C4-2B (cell line): ENCODE results near the gene USF1.

Experiments
- ZFX ChIP-seq: fragments of 450-650 bp; IDR thresholded peaks from 2 replicates; pipeline ENCODE4 v1.6.1; 2017
- TF ChIP-seq, protein P1 (sequence below): fragments of 450-650 bp; conservative IDR thresholded peaks from 2 replicates; pipeline ENCODE4 v1.5.1; 2017; ENCODE audit warnings: mild to moderate bottlenecking

DNA sequence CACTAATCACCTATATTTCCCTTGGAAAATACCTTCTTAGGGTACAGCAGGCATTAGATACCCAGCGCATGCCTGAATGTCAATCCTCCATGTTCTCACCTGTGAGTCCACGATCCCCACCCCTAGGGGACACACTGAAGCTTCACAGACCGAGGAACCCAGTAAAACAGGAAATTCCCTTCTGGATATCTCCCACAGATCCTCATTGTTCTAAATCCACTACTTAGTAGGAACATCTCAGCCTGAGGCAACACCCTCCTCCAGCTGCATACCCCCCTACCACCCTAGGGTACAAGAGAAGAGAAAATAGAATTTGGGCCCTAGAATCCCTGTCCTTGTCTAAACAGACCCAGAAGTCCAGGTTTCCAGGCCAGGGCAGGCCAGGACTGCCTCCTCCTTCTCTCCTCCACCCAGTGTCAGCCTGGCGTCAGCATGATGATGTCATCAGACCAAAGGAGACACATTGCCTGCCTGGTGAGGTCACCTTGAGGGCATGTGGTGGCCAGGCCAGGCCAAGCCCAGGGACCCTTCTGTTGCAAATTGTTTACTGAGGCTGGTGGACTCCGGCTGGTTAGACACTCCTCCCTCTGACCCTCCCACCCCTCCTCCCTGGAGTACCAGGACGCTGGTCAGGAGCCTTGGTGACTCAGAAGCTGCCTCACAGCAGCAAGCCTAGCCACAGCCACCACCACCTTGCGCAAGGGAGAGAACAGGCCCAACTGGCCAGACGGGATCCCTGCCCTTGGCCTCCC is 37.4 kb upstream of the USF1 start:
- TF ChIP-seq, protein P1, sequence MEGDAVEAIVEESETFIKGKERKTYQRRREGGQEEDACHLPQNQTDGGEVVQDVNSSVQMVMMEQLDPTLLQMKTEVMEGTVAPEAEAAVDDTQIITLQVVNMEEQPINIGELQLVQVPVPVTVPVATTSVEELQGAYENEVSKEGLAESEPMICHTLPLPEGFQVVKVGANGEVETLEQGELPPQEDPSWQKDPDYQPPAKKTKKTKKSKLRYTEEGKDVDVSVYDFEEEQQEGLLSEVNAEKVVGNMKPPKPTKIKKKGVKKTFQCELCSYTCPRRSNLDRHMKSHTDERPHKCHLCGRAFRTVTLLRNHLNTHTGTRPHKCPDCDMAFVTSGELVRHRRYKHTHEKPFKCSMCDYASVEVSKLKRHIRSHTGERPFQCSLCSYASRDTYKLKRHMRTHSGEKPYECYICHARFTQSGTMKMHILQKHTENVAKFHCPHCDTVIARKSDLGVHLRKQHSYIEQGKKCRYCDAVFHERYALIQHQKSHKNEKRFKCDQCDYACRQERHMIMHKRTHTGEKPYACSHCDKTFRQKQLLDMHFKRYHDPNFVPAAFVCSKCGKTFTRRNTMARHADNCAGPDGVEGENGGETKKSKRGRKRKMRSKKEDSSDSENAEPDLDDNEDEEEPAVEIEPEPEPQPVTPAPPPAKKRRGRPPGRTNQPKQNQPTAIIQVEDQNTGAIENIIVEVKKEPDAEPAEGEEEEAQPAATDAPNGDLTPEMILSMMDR: no peak
- TF ChIP-seq ZFX: no peak
